GM23338 (cell line): ENCODE data around the gene TM9SF4. TPM values are rescaled to one million over a fixed set of nuclear protein-coding genes. Genes with fewer than 3 reads are reported as not detected.

ENCODE experiments used
- ATAC-seq: fragments of 200-7000 bp; cut with Tn5 transposase; 3 replicates; pipeline ENCODE4 v1.9.1; 2020
- DNase-seq: peaks from one replicate; pipeline ENCODE4 v3.0.0-alpha.2; 2015; ENCODE audit warnings: low spot score
- H2AFZ ChIP-seq: fragments of 200-600 bp; sonication (generic); 2 replicates; pipeline ENCODE4 v1.8.0; 2016; ENCODE audit warnings: antibody characterized with exemption, mild to moderate bottlenecking, moderate library complexity
- H3F3A ChIP-seq: fragments of 200-600 bp; sonication (generic); replicated peaks from 2 replicates; pipeline ENCODE4 v1.8.0; 2017; ENCODE audit warnings: antibody characterized with exemption, mixed run types, low read depth
- H3K27ac ChIP-seq: fragments of 200-600 bp; sonication (generic); 2 replicates; pipeline ENCODE4 v1.6.1; 2016; ENCODE audit warnings: low read depth
- H3K27me3 ChIP-seq: fragments of 200-600 bp; sonication (generic); 2 replicates; pipeline ENCODE4 v1.8.0; 2016; ENCODE audit warnings: mild to moderate bottlenecking, mixed run types, moderate library complexity; ENCODE audit not compliant: insufficient read depth
- H3K36me3 ChIP-seq: fragments of 200-600 bp; sonication (generic); 2 replicates; pipeline ENCODE4 v1.8.0; 2016; ENCODE audit warnings: mild to moderate bottlenecking; ENCODE audit not compliant: insufficient read depth
- H3K4me1 ChIP-seq: fragments of 200-600 bp; sonication (generic); 2 replicates; pipeline ENCODE4 v1.8.0; 2016; ENCODE audit warnings: mild to moderate bottlenecking, moderate library complexity; ENCODE audit not compliant: insufficient read depth
- H3K4me2 ChIP-seq: fragments of 200-600 bp; sonication (generic); 2 replicates; pipeline ENCODE4 v1.7.1; 2017; ENCODE audit warnings: mixed run types
- H3K4me3 ChIP-seq: fragments of 200-600 bp; sonication (generic); 2 replicates; pipeline ENCODE4 v1.6.1; 2016; ENCODE audit warnings: mixed run types
- H3K79me2 ChIP-seq: fragments of 200-600 bp; sonication (generic); replicated peaks from 2 replicates; pipeline ENCODE4 v1.8.0; 2017; ENCODE audit warnings: mild to moderate bottlenecking; ENCODE audit not compliant: insufficient read depth
- H3K9me2 ChIP-seq: fragments of 200-600 bp; sonication (generic); 2 replicates; pipeline ENCODE4 v1.8.0; 2017; ENCODE audit not compliant: insufficient read depth
- H4K20me1 ChIP-seq: fragments of 200-600 bp; sonication (generic); replicated peaks from 2 replicates; pipeline ENCODE4 v1.8.0; 2017; ENCODE audit warnings: mild to moderate bottlenecking; ENCODE audit not compliant: insufficient read depth
- H3K27ac Mint-ChIP-seq: 2 replicates; pipeline ENCODE4 v1.8.0; 2020; ENCODE audit warnings: inconsistent platforms, mild to moderate bottlenecking, moderate library complexity, mixed read lengths
- H3K27me3 Mint-ChIP-seq: 3 replicates; pipeline ENCODE4 v1.8.0; 2022; ENCODE audit warnings: low read depth, mild to moderate bottlenecking, moderate library complexity, mixed read lengths, inconsistent platforms; ENCODE audit not compliant: insufficient read depth, poor library complexity
- H3K36me3 Mint-ChIP-seq: 3 replicates; pipeline ENCODE4 v1.8.0; 2021; ENCODE audit warnings: low read depth, mild to moderate bottlenecking, inconsistent platforms, moderate library complexity, mixed read lengths
- H3K4me1 Mint-ChIP-seq: 3 replicates; pipeline ENCODE4 v1.8.0; 2020; ENCODE audit warnings: mild to moderate bottlenecking, inconsistent platforms, mixed read lengths
- H3K4me3 Mint-ChIP-seq: 3 replicates; pipeline ENCODE4 v1.8.0; 2021; ENCODE audit warnings: moderate library complexity, mild to moderate bottlenecking, inconsistent platforms, mixed read lengths
- H3K9me3 Mint-ChIP-seq: 3 replicates; pipeline ENCODE4 v1.8.0; 2020; ENCODE audit warnings: moderate library complexity, mild to moderate bottlenecking, inconsistent platforms, mixed read lengths
- ETS1 ChIP-seq: IDR thresholded peaks from 2 replicates; pipeline ENCODE4 v1.6.1; 2016; ENCODE audit warnings: antibody characterized with exemption
- EZH2 ChIP-seq: fragments of 200-600 bp; sonication (generic); IDR thresholded peaks from one replicate; pipeline ENCODE4 v1.8.0; 2017; ENCODE audit warnings: antibody characterized with exemption, mild to moderate bottlenecking, low read depth; ENCODE audit not compliant: unreplicated experiment
- JUNB ChIP-seq: IDR thresholded peaks from one replicate; pipeline ENCODE4 v1.6.1; 2016; ENCODE audit warnings: antibody characterized with exemption; ENCODE audit not compliant: unreplicated experiment
- NANOG ChIP-seq: IDR thresholded peaks from 2 replicates; pipeline ENCODE4 v1.6.1; 2016; ENCODE audit warnings: antibody characterized with exemption, borderline replicate concordance
- POLR2AphosphoS5 ChIP-seq: IDR thresholded peaks from 2 replicates; pipeline ENCODE4 v1.6.1; 2016; ENCODE audit warnings: antibody characterized with exemption, low read depth
- REST ChIP-seq: IDR thresholded peaks from one replicate; pipeline ENCODE4 v1.6.1; 2018; ENCODE audit warnings: antibody characterized with exemption; ENCODE audit not compliant: unreplicated experiment
- STAT1 ChIP-seq: IDR thresholded peaks from one replicate; pipeline ENCODE4 v1.6.1; 2016; ENCODE audit warnings: antibody characterized with exemption; ENCODE audit not compliant: unreplicated experiment
- polyA plus RNA-seq: library from polyadenylated mRNA; unstranded; fragments of >200 nt; fragmentation: Nextera tagmentation; extraction: Ambion mirVana; gene quantifications from 2 replicates; pipeline ENCODE4 v1.2.1, GENCODE V29; 2016
- total RNA-seq: library from RNA; depleted of rRNA; stranded (reverse); fragments of >200 nt; shearing (Covaris generic); gene quantifications from 2 replicates; pipeline ENCODE4 v1.2.3, GENCODE V29; 2014

TM9SF4 gene
- total and polyA plus RNA-seq, 2 experiments from 2014 or later = 20.4 to 52.6 TPM

GRCh38 chr20:32067234-32067821, 42.2 kb upstream of the TM9SF4 start:
- no peaks in the 10 kb centered on the region for H3K36me3 ChIP-seq
- H3K27ac Mint-ChIP-seq = no peak overlapping the region
- TF ChIP-seq STAT1 (no peak), POLR2AphosphoS5 (no peak), ETS1 (no peak)
- DNase-seq (no peak), ATAC-seq (no peak; the same call in 2 of the 3 replicates)
- no peak overlapping the region for H3K4me2 ChIP-seq
- H3K36me3 Mint-ChIP-seq = no peaks in the 10 kb centered on the region
- H3K27me3 ChIP-seq = no peaks in the 10 kb centered on the region
- H3K27me3 Mint-ChIP-seq = peaks cover 3% of the 10 kb centered on the region
- H3F3A ChIP-seq = no peaks in the 10 kb centered on the region
- H3K9me2 ChIP-seq = no peaks in the 10 kb centered on the region; the same call in 1 of the 2 replicates
- H3K4me1 ChIP-seq = no peaks in the 10 kb centered on the region; the same call in 1 of the 2 replicates
- no peak overlapping the region for H2AFZ ChIP-seq
- no peak overlapping the region for H3K4me3 ChIP-seq
- peaks cover 5% of the 10 kb centered on the region; the same call in 1 of the 3 replicates for H3K4me1 Mint-ChIP-seq
- no peaks in the 10 kb centered on the region for H4K20me1 ChIP-seq
- H3K4me3 Mint-ChIP-seq = no peak overlapping the region
- peaks cover 14% of the 10 kb centered on the region; the same call in 2 of the 3 replicates for H3K9me3 Mint-ChIP-seq
- H3K27ac ChIP-seq = no peak overlapping the region
- H3K79me2 ChIP-seq = no peaks in the 10 kb centered on the region

- peaks cover 14% of the 10 kb centered on the region; the same call in 2 of the 3 replicates for H3K9me3 Mint-ChIP-seq
- no peak overlapping the region for H3K27ac Mint-ChIP-seq
- Histone ChIP-seq H3K9me2 (no peaks in the 10 kb centered on the region; the same call in 1 of the 2 replicates), H3K4me1 (no peaks in the 10 kb centered on the region; the same call in 1 of the 2 replicates), H3K36me3 (no peaks in the 10 kb centered on the region), H2AFZ (no peak overlapping the region), H3K4me2 (no peak overlapping the region), H3K27me3 (no peaks in the 10 kb centered on the region), H4K20me1 (no peaks in the 10 kb centered on the region), H3K4me3 (no peak overlapping the region), H3K27ac (no peak overlapping the region), H3K79me2 (no peaks in the 10 kb centered on the region), H3F3A (no peaks in the 10 kb centered on the region)
- peaks cover 3% of the 10 kb centered on the region; the same call in 2 of the 3 replicates for H3K4me1 Mint-ChIP-seq
- ATAC-seq (no peak), DNase-seq (no peak)
- H3K4me3 Mint-ChIP-seq = no peak overlapping the region
- H3K36me3 Mint-ChIP-seq = no peaks in the 10 kb centered on the region
- H3K27me3 Mint-ChIP-seq = peaks cover 3% of the 10 kb centered on the region
- TF ChIP-seq JUNB (no peak), REST (no peak), STAT1 (no peak), NANOG (no peak), EZH2 (no peak)
Observed at GRCh38 chr20:32068174-32068573, 41.3 kb upstream of the TM9SF4 start.
